ENCODE data around the gene PPTC7. TPM values are rescaled to one million over a fixed set of nuclear protein-coding genes. Genes with fewer than 3 reads are reported as not detected.

PPTC7 gene
- total and polyA plus RNA-seq, 10 of the 15 experiments (the other 5 are each of a cell fraction or from before 2014, with no cell fraction given) = 4.0 to 69.6 (median 12.3) TPM

GRCh38 chr12:110583137-110584059, at the start of gene PPTC7 (continued):
- TF ChIP-seq ZZZ3 (IDR thresholded peaks at IDR 0.05; ENCODE audit: control insufficient read depth, insufficient read length, low read depth) = no peak
- TF ChIP-seq CHD4 (IDR thresholded peaks at IDR 0.05) = no peak
- TF ChIP-seq CREB1 (IDR thresholded peaks at IDR 0.05; ENCODE audit: low read depth) = peak; percentile 31; the same call in 1 of the 2 replicates
- TF ChIP-seq NKRF (conservative IDR thresholded peaks at IDR 0.05) = 0 out of 2 replicates have a peak, but pooled peaks have one; percentile 39
- TF ChIP-seq ZNF384 (IDR thresholded peaks at IDR 0.05; ENCODE audit: borderline replicate concordance, low read depth, low read length) = no peak
- no peak for TF ChIP-seq HDAC2 (IDR thresholded peaks at IDR 0.05)
- no peak for TF ChIP-seq CBX5 (IDR thresholded peaks at IDR 0.05; ENCODE audit: low read depth)
- TF ChIP-seq NR2F1 (conservative IDR thresholded peaks at IDR 0.05) = peak; percentile 62
- no peak for TF ChIP-seq RBBP5 (conservative IDR thresholded peaks at IDR 0.05)
- no peak for TF ChIP-seq REST (IDR thresholded peaks at IDR 0.05; ENCODE audit: low read depth, low read length)
- TF ChIP-seq, protein P1, sequence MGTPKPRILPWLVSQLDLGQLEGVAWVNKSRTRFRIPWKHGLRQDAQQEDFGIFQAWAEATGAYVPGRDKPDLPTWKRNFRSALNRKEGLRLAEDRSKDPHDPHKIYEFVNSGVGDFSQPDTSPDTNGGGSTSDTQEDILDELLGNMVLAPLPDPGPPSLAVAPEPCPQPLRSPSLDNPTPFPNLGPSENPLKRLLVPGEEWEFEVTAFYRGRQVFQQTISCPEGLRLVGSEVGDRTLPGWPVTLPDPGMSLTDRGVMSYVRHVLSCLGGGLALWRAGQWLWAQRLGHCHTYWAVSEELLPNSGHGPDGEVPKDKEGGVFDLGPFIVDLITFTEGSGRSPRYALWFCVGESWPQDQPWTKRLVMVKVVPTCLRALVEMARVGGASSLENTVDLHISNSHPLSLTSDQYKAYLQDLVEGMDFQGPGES (IDR thresholded peaks at IDR 0.05) = no peak
- TF ChIP-seq SRF (IDR thresholded peaks at IDR 0.05; ENCODE audit: low read depth in 2 of 2, low read length in 2 of 2) = peak; percentile 25 to 39; a peak in 1 of 4 replicates
- TF ChIP-seq TCF12 (IDR thresholded peaks at IDR 0.05; ENCODE audit: low read depth, low read length) = no peak
- no peak for TF ChIP-seq ZNF24 (IDR thresholded peaks at IDR 0.05)
- TF ChIP-seq YY1 (IDR thresholded peaks at IDR 0.05; ENCODE audit: low read depth, low read length) = peak; percentile 95
- TF ChIP-seq, protein P2, sequence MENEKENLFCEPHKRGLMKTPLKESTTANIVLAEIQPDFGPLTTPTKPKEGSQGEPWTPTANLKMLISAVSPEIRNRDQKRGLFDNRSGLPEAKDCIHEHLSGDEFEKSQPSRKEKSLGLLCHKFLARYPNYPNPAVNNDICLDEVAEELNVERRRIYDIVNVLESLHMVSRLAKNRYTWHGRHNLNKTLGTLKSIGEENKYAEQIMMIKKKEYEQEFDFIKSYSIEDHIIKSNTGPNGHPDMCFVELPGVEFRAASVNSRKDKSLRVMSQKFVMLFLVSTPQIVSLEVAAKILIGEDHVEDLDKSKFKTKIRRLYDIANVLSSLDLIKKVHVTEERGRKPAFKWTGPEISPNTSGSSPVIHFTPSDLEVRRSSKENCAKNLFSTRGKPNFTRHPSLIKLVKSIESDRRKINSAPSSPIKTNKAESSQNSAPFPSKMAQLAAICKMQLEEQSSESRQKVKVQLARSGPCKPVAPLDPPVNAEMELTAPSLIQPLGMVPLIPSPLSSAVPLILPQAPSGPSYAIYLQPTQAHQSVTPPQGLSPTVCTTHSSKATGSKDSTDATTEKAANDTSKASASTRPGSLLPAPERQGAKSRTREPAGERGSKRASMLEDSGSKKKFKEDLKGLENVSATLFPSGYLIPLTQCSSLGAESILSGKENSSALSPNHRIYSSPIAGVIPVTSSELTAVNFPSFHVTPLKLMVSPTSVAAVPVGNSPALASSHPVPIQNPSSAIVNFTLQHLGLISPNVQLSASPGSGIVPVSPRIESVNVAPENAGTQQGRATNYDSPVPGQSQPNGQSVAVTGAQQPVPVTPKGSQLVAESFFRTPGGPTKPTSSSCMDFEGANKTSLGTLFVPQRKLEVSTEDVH (IDR thresholded peaks at IDR 0.05; ENCODE audit: low read depth, partially characterized antibody) = no peak
- TF ChIP-seq ESRRA (IDR thresholded peaks at IDR 0.05; ENCODE audit: low read length) = peak; percentile 69; the same call in 1 of the 2 replicates
- TF ChIP-seq, protein P3, sequence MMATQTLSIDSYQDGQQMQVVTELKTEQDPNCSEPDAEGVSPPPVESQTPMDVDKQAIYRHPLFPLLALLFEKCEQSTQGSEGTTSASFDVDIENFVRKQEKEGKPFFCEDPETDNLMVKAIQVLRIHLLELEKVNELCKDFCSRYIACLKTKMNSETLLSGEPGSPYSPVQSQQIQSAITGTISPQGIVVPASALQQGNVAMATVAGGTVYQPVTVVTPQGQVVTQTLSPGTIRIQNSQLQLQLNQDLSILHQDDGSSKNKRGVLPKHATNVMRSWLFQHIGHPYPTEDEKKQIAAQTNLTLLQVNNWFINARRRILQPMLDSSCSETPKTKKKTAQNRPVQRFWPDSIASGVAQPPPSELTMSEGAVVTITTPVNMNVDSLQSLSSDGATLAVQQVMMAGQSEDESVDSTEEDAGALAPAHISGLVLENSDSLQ (IDR thresholded peaks at IDR 0.05) = peak; percentile 15; the same call in 1 of the 2 replicates
- no peak for TF ChIP-seq NFYA (IDR thresholded peaks at IDR 0.05; ENCODE audit: borderline replicate concordance, low read depth, low read length)
- peak; percentile 7; the same call in 1 of the 2 replicates for TF ChIP-seq ZNF217 (IDR thresholded peaks at IDR 0.05)

All from GM12878 (cell line).